NCI-H2081 treated with DMSO at 0.1 percent for 48 hours (cell line): ENCODE measurements around the gene TREH.
"Not testable (repeated sequence)": the region's sequence is repeated elsewhere in the genome, so short reads cannot be mapped to it uniquely, and the experiment has no call there.

Source experiments
- DNase-seq: peaks from one replicate; lab custom pipeline; 2025; lab: John Stamatoyannopoulos, UW

Gene TREH

DNA sequence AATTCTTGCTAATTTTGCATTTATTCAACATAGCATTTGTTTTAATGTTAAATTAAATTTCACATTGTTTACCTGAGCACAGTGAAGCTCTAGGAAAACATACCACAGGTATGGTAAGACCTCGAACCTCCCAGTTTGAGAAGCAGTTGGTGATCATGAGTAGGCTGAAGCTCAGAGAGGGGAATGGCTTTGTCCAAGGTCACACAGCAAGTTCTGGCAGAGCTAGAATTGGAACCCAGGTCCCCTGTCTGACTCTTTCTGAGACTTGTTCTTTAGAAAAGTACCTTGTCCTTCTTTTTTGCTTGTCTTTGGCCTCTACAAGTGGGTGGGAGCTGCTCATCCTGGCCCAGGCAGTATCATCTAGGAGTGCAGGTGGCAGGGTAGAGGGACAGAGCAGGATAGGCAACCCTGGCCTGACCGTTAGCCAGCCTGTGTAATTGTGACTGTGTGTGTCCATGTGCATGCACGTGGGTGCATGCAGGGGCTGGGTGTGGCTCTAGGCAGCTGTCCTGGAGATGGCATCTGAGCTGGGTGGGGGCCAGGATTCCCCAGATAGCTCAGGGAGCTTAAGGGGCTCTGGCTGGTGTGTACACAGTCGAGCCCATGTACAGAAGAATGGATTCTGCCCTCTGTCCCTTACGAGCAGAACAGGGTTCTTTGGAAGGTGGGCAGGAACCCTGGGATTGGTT lies 50.4 kb downstream of the TREH start:
- DNase-seq = no peak

DNA sequence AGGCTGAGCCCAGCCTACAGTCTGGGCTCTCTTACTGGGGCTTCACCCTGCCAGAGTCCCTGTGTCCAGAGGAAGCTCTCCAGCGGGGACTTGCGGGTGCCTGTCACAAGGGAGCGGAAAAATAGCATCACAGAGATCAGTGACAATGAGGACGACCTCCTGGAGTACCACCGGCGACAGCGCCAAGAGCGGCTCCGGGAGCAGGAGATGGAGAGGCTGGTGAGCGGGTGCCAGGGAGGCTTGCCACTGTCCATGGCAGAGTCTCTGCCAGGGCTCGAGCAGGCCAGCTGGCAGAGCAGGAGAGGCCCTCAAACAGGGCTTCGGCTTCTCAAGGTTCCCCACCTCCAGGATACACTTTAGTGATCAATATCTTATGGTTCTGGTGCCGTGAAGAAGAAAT lies 51.0 kb downstream of the TREH start:
- DNase-seq = no peak

- DNase-seq = no peak
These were observed 51.4 kb downstream of the TREH start for GRCh38 chr11:118628031-118628430.

DNA sequence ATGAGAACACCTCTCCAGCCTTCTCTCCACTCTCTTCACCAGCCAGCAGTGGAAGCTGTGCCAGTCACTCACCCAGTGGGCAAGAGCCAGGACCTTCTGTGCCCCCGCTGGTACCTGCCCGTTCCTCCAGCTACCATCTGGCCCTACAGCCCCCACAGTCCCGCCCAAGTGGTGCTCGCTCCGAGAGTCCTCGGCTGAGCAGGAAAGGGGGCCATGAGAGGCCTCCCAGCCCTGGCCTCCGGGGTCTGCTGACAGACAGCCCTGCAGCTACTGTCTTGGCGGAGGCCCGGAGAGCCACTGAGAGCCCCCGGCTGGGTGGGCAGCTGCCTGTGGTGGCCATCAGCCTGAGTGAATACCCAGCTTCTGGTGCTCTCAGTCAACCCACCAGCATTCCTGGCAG lies 51.9 kb downstream of the TREH start:
- no peak for DNase-seq

GRCh38 chr11:118625976-118626375 lies 53.5 kb downstream of the TREH start:
- DNase-seq = peak; percentile 24

DNA sequence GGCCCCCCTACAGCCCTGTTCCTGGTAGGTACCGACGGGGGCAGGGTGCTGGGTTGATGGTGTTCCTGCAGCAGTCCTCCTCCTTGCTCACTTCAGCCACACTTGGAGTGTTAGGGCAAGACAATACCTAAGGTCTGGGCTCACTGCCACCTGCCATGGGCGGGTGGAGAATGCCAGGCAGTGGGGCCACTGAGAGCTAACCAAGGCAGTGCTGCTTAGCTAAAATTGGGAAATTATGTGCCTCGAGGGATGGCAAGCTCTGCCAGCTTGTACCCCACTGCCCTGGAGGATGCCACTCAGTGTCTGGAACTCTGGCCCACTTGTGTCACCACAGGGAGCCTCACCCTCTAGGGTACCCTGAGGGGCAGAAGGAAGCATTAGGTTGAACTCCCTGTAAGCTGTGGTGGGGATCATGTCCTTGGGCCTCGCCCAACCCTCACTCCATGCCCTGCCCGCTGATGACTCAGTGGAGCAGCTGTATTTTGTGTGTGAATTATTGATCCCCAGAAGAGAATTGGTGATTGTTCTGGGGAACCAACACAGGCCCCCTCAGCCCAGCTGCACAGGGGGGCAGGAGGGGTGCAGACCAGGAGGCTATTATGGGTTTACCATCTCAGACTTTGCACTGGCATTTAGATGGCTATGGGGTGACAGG lies 54.3 kb downstream of the TREH start:
- no peak for DNase-seq

DNA sequence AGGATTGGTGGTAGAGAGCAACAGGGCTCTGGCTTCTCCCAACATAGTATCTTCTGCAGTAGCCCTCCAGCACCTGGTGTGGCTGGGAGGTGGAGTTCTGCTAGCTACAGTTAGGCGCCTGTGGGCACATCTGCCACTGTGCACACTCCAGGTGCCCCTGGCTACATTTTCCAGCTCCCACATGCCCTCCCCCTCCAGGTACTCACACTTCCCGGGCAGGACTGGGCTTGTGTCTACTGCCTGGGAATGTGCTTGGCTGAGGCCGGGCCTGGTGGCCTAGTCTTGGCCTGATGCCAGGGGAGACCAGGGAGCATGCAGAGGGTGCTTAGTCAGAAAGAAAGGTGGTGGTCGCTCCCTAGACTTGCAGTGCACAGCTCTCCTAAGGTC lies 56.2 kb downstream of the TREH start:
- DNase-seq = peak; percentile 76

DNA sequence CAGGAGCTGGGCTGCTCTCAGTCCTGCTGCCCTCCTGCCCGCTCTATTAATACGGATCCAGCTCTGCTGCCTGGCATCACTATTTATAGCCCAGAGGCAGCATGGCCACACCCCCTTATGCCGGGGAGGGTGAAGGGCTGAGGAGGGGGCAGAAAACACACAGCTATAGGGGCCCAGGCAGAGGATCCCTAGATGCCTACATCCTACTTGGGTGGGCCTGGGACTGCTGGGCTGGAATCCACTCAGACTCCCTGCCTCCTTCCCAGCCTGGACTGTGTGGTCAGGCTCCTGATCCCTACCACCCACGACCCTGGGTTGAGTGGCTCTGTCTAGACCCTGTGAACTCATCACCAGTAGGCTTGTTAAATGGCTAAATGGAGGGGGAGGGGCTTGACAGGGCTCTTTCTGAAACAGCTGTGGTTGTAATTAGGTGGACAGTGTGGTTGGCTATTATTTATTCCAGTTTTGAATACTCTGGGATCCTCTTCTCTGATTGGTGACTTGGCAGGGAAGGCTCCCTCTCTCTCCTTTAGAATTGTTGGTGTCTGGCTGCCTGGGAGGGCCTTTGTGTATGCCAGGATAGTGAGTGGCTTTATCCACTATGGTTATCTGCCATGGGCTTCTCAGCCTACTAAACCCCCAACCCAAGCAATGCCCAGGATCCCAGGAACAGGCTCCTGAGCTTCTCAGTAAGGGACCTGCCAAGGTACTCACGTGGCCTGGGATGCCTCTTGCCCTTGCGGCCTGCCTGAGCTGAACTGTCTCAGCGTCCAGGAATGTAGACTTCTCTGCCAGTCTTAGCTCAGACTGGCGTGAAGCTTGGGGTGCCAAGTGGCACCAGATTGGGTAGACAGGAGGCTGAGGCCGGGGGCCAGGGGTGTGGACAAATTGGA lies 56.8 kb downstream of the TREH start:
- DNase-seq = peak; percentile 44

DNA sequence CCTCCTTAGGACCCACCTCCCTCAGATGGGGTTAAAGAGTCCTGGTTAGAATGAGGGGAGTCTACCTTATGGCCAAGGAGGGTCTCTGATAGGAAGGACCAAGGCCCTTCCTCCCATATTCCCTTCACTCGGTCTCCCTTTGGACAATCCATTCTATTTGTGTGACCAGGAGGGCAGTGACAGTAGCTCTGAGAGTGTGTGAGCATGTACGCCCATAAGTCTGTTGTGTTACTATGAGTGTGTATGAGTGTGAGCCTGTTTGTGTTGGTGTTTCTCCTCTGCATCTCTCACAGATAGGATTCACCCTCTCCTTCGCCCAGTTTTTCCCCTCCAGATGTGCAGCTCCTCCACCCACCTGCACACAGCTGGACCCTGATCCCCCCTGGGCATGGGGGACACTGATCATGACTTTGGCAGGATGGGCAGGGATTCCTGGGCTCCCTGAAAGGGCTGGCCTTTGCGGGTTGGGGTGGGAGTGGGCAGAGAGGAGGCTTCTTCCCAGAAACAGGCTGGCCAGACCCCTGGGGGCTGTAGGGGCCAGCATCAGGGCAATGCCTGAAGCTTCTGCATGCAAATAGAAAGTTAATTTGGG lies 57.6 kb downstream of the TREH start:
- no peak for DNase-seq

DNA sequence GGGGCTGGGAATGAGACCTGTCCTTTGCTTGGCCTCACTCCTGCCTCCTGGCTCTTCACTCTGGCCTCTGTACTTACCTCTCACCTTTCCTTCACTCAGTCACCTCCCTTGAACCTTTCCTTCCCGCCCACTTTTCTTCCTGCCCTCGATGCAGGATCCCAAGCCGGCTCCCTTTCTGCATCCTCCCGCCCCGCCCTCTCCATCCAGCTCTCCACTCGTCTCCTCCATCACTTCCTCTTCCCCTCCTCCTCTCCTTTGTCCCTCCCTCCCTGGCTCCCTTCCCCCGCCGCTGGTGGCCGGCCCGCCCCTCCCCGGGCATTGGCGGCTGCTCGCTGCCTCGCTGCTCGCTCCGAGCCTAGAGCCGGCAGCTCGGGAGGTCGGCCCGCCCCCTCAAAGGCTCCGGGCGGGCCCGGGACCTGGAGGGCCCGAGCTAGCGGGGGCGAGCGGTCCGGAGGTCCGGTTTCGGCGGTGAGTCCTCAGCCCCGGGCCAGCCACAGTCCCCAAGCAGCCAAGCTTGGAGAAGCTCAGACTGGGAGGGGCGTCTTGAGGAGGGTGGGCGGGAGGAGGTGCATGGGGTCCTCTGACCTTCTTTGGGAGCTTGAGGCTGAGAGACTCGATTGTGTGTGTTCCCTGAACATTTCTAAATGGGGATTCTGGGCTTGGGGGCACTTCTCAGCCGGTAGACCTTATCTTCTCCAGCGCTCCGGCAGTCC lies 58.2 kb downstream of the TREH start:
- peak; percentile 29 for DNase-seq

- DNase-seq = no peak
These were observed 58.9 kb downstream of the TREH start for GRCh38 chr11:118620529-118621070.

GRCh38 chr11:118619444-118620197 lies 59.8 kb downstream of the TREH start:
- no peak for DNase-seq

GRCh38 chr11:118618991-118619375 lies 60.5 kb downstream of the TREH start:
- DNase-seq = no peak

DNA sequence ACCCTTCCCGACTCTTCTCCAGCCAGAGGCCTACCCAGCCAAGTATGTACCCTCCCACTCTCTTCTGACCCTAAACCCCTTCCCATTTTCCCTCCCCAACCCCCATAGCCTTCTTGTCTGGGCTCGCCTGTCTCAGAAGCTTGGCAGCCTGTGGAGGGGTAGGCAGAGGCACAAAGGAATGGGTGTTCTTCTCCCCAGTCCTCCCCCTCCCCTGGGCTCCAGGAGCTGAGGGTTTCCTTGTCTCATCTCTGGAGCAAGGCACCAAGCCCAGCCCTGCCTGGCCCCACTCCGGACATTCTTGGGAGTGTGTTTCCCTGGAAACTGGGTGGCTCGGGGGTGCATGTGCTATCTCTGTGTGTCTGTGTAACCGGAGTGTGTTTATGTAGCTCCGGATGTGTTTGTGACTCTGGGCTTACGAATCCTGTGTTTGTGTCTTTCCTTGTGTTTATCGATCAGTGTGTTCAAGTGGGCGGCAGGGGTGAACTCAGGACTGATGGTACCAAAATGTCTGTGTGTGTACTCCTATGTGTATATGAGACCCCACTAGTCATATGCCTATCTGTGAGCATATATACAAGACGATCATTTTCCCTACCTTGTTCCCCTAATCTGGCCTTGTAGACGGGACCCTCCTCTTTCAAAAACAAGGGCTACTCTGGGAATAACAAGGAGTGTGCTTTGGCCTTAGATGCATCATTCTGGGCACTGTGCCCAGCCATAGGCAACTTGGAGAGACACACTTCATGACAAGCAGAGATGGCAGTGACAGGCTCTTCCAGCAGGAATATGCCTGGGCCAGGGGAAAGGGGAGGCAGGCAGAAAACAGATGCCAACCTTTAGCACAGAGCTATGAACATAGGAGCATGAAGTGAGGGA lies 61.1 kb downstream of the TREH start:
- DNase-seq = no peak

- no peak for DNase-seq
These were observed 63.5 kb downstream of the TREH start for GRCh38 chr11:118615976-118616371.

DNA sequence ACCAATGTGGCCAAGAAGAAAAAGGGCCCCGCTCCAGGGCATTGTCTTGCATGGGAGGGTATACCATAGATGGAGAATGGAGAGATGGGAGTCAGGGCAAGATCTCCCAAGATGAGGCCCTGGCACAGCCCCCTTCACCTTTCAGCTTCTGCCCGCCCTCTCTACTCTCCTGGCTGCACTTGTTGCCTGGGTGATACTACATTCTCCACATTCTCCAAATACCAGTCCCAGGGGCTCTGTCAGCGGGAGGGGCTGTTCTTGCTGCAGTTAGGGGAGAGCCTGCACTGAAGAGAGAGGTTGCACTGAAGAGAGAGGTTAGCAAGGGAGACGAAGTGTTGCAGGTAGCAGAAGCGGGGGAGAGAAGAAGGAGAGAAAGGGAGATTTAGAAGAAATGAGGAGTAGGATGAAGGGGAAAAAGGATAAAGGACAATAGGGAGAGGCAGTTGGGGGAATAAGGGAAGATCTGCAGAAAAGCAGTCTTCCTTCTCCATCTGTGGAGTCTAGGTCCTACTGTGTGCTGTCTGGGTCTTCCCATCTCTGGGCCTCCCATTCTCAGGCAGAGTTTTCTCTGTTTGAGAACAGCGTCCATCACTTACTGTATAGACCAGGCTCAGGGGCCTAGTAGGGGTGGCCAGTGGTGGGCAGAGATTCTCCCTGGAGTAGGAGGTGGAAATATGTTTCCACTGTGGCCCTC lies 64.0 kb downstream of the TREH start:
- no peak for DNase-seq

GRCh38 chr11:118614511-118614910 lies 64.9 kb downstream of the TREH start:
- no peak for DNase-seq

GRCh38 chr11:118612378-118612777 lies 67.1 kb downstream of the TREH start:
- DNase-seq = no peak

DNA sequence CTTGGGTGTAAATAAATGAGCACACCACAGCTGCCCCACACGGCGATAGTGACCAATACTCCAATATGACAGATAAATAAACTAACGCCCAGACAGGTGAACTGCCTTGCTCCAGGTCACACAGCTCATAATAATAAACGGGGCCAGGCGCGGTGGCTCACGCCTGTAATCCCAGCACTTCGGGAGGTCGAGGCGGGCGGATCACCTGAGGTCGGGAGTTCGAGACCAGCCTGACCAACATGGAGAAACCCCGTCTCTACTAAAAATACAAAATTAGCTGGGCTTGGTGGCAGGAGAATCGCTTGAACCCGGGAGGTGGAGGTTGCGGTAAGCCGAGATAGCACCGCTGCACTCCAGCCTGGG lies 68.0 kb downstream of the TREH start:
- not testable (repeated sequence) for DNase-seq
